Measurements from ENCODE around the gene PRR5L.

PRR5L gene

DNA sequence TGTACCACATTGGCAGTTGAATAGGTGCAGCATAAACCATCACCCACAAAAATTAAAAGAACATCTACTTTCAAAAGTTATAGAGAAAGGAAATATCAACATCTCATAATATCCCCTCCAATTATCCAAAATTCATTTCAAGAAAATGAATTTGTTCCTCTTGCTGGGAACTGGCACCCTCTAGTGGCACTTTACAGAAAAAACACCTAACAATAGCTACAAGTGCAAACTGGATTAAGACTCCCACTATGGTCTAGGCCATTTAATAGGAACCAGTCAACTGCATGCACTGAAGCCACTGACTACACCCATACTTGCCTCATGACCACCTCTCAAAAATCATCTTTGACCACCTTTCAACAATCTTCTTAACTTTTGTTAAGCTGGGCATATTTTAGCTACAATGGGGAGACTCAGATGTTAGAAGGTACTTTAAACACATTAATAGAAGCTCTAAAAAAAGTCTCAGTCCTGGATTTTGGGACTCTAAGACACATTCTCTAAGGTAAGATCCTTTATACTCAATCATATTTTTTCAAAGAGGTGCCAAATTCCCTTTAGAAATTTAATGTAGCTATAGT, 196.7 kb downstream of the PRR5L start:
- no peak overlapping the region for H3K27ac ChIP-seq (ENCODE audit: low read length)
- H3K79me2 ChIP-seq (ENCODE audit: low read length) = no peaks in the 10 kb centered on the region
- no peaks in the 10 kb centered on the region for H3K27me3 ChIP-seq (replicated peaks; ENCODE audit: insufficient read depth, low read length)
- H2AFZ ChIP-seq (ENCODE audit: low read length) = no peak overlapping the region
- no peak overlapping the region for H3K4me3 ChIP-seq (ENCODE audit: low read length)
- H4K20me1 ChIP-seq (ENCODE audit: insufficient read depth, low read length) = no peaks in the 10 kb centered on the region
- H3K4me2 ChIP-seq (ENCODE audit: low read depth, low read length) = no peak overlapping the region
- peak; percentile 43 for DNase-seq
- no peak overlapping the region for H3K9ac ChIP-seq (ENCODE audit: low read length)
- H3K36me3 ChIP-seq (replicated peaks; ENCODE audit: insufficient read depth, low read length) = peaks cover 5% of the 10 kb centered on the region; the same call in 1 of the 2 replicates
- H3F3A ChIP-seq (ENCODE audit: insufficient read depth, low read length) = peaks cover 7% of the 10 kb centered on the region; the same call in 1 of the 2 replicates
- peaks cover 11% of the 10 kb centered on the region for H3K4me1 ChIP-seq (ENCODE audit: low read length)
- no peaks in the 10 kb centered on the region for H3K9me3 ChIP-seq (replicated peaks; ENCODE audit: insufficient read depth, low read length)
- no peak for TF ChIP-seq EZH2phosphoT487 (IDR thresholded peaks at IDR 0.05; ENCODE audit: low read length)
- TF ChIP-seq, protein P1, sequence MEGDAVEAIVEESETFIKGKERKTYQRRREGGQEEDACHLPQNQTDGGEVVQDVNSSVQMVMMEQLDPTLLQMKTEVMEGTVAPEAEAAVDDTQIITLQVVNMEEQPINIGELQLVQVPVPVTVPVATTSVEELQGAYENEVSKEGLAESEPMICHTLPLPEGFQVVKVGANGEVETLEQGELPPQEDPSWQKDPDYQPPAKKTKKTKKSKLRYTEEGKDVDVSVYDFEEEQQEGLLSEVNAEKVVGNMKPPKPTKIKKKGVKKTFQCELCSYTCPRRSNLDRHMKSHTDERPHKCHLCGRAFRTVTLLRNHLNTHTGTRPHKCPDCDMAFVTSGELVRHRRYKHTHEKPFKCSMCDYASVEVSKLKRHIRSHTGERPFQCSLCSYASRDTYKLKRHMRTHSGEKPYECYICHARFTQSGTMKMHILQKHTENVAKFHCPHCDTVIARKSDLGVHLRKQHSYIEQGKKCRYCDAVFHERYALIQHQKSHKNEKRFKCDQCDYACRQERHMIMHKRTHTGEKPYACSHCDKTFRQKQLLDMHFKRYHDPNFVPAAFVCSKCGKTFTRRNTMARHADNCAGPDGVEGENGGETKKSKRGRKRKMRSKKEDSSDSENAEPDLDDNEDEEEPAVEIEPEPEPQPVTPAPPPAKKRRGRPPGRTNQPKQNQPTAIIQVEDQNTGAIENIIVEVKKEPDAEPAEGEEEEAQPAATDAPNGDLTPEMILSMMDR (IDR thresholded peaks at IDR 0.05; ENCODE audit: low read length) = peak; percentile 82
- TF ChIP-seq EZH2 (optimal IDR thresholded peaks at IDR 0.05; ENCODE audit: low read depth, low read length) = no peak
- H3K9me2 ChIP-seq (replicated peaks; ENCODE audit: insufficient read depth, low read length) = no peaks in the 10 kb centered on the region

DNA sequence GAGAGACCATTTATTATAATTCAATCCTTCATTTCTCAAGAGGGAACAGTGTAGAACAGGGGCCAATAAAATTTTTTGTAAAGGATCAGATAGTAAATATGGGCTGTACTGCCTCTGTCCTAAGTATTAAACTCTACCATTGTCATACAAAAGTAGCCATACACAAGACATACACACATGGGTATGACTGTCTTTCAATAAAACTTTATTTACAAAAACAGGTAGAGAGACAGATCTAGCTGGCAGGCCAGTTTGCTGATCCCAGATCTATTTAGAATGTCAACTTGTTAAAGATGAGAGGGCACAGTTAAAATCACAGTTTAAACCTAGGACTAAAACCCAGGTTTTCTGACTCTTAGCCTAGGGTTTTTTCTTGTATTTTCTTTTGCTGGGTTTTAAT, 197.2 kb downstream of the PRR5L start:
- Histone ChIP-seq H3K9me2 (replicated peaks; ENCODE audit: insufficient read depth, low read length) (no peaks in the 10 kb centered on the region), H3K4me1 (ENCODE audit: low read length) (peaks cover 8% of the 10 kb centered on the region), H3K9me3 (replicated peaks; ENCODE audit: insufficient read depth, low read length) (no peaks in the 10 kb centered on the region), H3K36me3 (replicated peaks; ENCODE audit: insufficient read depth, low read length) (peaks cover 5% of the 10 kb centered on the region; the same call in 1 of the 2 replicates), H3F3A (ENCODE audit: insufficient read depth, low read length) (peaks cover 6% of the 10 kb centered on the region; the same call in 1 of the 2 replicates), H3K4me2 (ENCODE audit: low read depth, low read length) (no peak overlapping the region), H2AFZ (ENCODE audit: low read length) (no peak overlapping the region), H4K20me1 (ENCODE audit: insufficient read depth, low read length) (no peaks in the 10 kb centered on the region), H3K27me3 (replicated peaks; ENCODE audit: insufficient read depth, low read length) (no peaks in the 10 kb centered on the region), H3K79me2 (ENCODE audit: low read length) (peaks cover 1% of the 10 kb centered on the region; the same call in 1 of the 2 replicates), H3K4me3 (ENCODE audit: low read length) (no peak overlapping the region), H3K27ac (ENCODE audit: low read length) (no peak overlapping the region), H3K9ac (ENCODE audit: low read length) (no peak overlapping the region)
- no peak for TF ChIP-seq EZH2 (optimal IDR thresholded peaks at IDR 0.05; ENCODE audit: low read depth, low read length)
- TF ChIP-seq, protein P1 (IDR thresholded peaks at IDR 0.05; ENCODE audit: low read length) = no peak
- no peak for DNase-seq

DNA sequence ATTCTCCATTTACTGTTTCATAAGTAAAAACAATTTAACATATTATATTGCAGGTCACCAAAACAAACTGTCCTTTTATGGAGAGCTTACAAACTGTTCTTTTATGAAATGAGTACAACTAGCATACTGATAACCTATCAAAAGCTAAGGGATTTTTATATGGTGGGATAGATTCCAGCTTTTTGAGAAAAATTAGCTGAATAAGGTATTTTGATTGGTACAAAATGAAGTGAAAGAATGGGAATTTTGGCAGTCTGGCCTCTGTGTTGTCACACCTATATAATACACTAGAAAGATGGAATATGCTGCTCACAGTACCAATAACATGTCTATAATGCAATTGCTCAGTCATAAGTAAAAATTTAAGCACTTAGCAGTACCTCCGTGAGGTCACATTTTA, 202.6 kb downstream of the PRR5L start:
- Histone ChIP-seq H3K27ac (ENCODE audit: low read length) (peak overlapping the region; percentile 22; the same call in 1 of the 2 replicates), H3K9me2 (replicated peaks; ENCODE audit: insufficient read depth, low read length) (no peaks in the 10 kb centered on the region), H3K79me2 (ENCODE audit: low read length) (peaks cover 26% of the 10 kb centered on the region)

More for the DNA sequence above, 202.6 kb downstream of the PRR5L start:
- Histone ChIP-seq H3K27me3 (replicated peaks; ENCODE audit: insufficient read depth, low read length) (no peaks in the 10 kb centered on the region), H3K36me3 (replicated peaks; ENCODE audit: insufficient read depth, low read length) (no peaks in the 10 kb centered on the region; the same call in 1 of the 2 replicates), H3K4me2 (ENCODE audit: low read depth, low read length) (peak overlapping the region; percentile 51; the same call in 1 of the 2 replicates), H3K4me1 (ENCODE audit: low read length) (peaks cover 28% of the 10 kb centered on the region), H2AFZ (ENCODE audit: low read length) (no peak overlapping the region), H3K4me3 (ENCODE audit: low read length) (no peak overlapping the region), H3K9ac (ENCODE audit: low read length) (no peak overlapping the region), H3K9me3 (replicated peaks; ENCODE audit: insufficient read depth, low read length) (no peaks in the 10 kb centered on the region), H3F3A (ENCODE audit: insufficient read depth, low read length) (peaks cover 16% of the 10 kb centered on the region), H4K20me1 (ENCODE audit: insufficient read depth, low read length) (no peaks in the 10 kb centered on the region)
- no peak for DNase-seq
- TF ChIP-seq EZH2 (optimal IDR thresholded peaks at IDR 0.05; ENCODE audit: low read depth, low read length) (no peak), EZH2phosphoT487 (IDR thresholded peaks at IDR 0.05; ENCODE audit: low read length) (no peak)
- TF ChIP-seq, protein P1 (IDR thresholded peaks at IDR 0.05; ENCODE audit: low read length) = no peak

All from MM.1S (cell line).